K562 (cell line): ENCODE results near the gene GMNN. TPM values are rescaled to one million over a fixed set of nuclear protein-coding genes. Genes with fewer than 3 reads are reported as not detected.

Source experiments
- ATAC-seq: fragments of 200-7000 bp; cut with Tn5 transposase; 3 replicates; pipeline ENCODE4 v1.9.1; 2020; ENCODE audit warnings: moderate library complexity
- BruUV-seq: library from RNA; stranded (reverse); fragments of 400-500 nt; replicated peaks from 2 replicates; lab custom pipeline; 2021; lab: Mats Ljungman, UMichigan
- CTCF ChIA-PET: fragments of 300-600 bp; formaldehyde crosslinking; extraction: SDS; loops from one replicate; lab custom pipeline; 2021; ENCODE audit warnings: low intra/inter-chr PET ratio; lab: Yijun Ruan, JAX
- POLR2A ChIA-PET: fragments of 300-600, 350-650 bp; sonication (Branson Sonifier 250); formaldehyde crosslinking; extraction: SDS; loops from one replicate; lab custom pipeline; 2021; ENCODE audit warnings: antibody characterized with exemption, inconsistent platforms; lab: Yijun Ruan, JAX
- DNase-seq, 4 experiments: peaks; one replicate each; pipeline versions ENCODE4 v3.0.0 to v3.0.0-alpha.2; 2011 to 2018; ENCODE audit warnings: low spot score in 3 of 4, mixed read lengths in 3 of 4; ENCODE audit errors: extremely low read depth in 1 of 4
- FAIRE-seq: peaks from 2 replicates; lab custom pipeline; 2011; peaks lifted over from hg19 to GRCh38; lab: Jason Lieb, UNC
- H2AFZ ChIP-seq: 2 replicates; pipeline ENCODE4 v1.6.0; 2011; ENCODE audit warnings: low read depth, low read length, control low read depth, inconsistent platforms
- H3K27ac ChIP-seq: fragments of 200-600 bp; 3 replicates; pipeline ENCODE4 v1.8.0; 2011; ENCODE audit warnings: low read depth, mild to moderate bottlenecking, control low read depth, inconsistent platforms, low read length, moderate library complexity, mixed read lengths; ENCODE audit errors: extremely low read depth
- H3K27me3 ChIP-seq, 2 experiments: fragments of 300-600 bp in 1 of 2; 2 replicates in 1 of 2; 3 replicates in 1 of 2; pipeline versions ENCODE4 v1.6.0 to v1.8.0; 2011; ENCODE audit warnings: inconsistent platforms in 2 of 2, low read length in 2 of 2, mild to moderate bottlenecking in 1 of 2, mixed read lengths in 1 of 2, moderate library complexity in 1 of 2; ENCODE audit not compliant: control insufficient read depth in 2 of 2, insufficient read depth in 2 of 2
- H3K36me3 ChIP-seq: fragments of 300-600 bp; 3 replicates; pipeline ENCODE4 v1.8.0; 2011; ENCODE audit warnings: mild to moderate bottlenecking, low read length, inconsistent platforms; ENCODE audit not compliant: control insufficient read depth, insufficient read depth
- H3K4me1 ChIP-seq, 2 experiments: fragments of 200-600 bp in 1 of 2; replicated peaks in 1 of 2; 2 replicates in 1 of 2; 3 replicates in 1 of 2; pipeline versions ENCODE4 v1.5.1 to v1.8.0; 2011; ENCODE audit warnings: inconsistent platforms in 2 of 2, low read length in 2 of 2, mild to moderate bottlenecking in 1 of 2, mixed read lengths in 1 of 2, moderate library complexity in 1 of 2; ENCODE audit not compliant: control insufficient read depth in 2 of 2, insufficient read depth in 2 of 2
- H3K4me2 ChIP-seq: 2 replicates; pipeline ENCODE4 v1.6.1; 2011; ENCODE audit warnings: low read length, control low read depth, inconsistent platforms, mixed read lengths; ENCODE audit not compliant: insufficient read depth
- H3K4me3 ChIP-seq: fragments of 200-600 bp; sonication (generic), shearing (Covaris generic); 2 replicates; pipeline ENCODE4 v1.5.1; 2016; ENCODE audit warnings: control low read depth, inconsistent platforms
- H3K79me2 ChIP-seq: fragments of 200-600 bp; 3 replicates; pipeline ENCODE4 v1.8.0; 2011; ENCODE audit warnings: low read length, inconsistent platforms; ENCODE audit not compliant: control insufficient read depth, insufficient read depth
- H3K9ac ChIP-seq, 2 experiments: 2 replicates each; pipeline versions ENCODE4 v1.6.0 to v1.6.1; 2011; ENCODE audit warnings: low read depth in 2 of 2, low read length in 2 of 2, control low read depth in 1 of 2, inconsistent platforms in 1 of 2, mild to moderate bottlenecking in 1 of 2, mixed read lengths in 1 of 2; ENCODE audit not compliant: insufficient read depth in 1 of 2
- H3K9me1 ChIP-seq: one replicate; pipeline ENCODE4 v1.6.0; 2011; ENCODE audit warnings: inconsistent platforms, mild to moderate bottlenecking, low read length, moderate library complexity; ENCODE audit not compliant: control insufficient read depth, insufficient read depth
- H3K9me3 ChIP-seq: replicated peaks from 2 replicates; pipeline ENCODE4 v1.5.1; 2011; ENCODE audit warnings: low read depth, low read length, inconsistent platforms; ENCODE audit not compliant: control insufficient read depth, insufficient read depth
- H4K20me1 ChIP-seq: replicated peaks from 2 replicates; pipeline ENCODE4 v1.6.1; 2011; ENCODE audit warnings: low read length, inconsistent platforms, mixed read lengths; ENCODE audit not compliant: control insufficient read depth, insufficient read depth
- MXI1 ChIP-seq: IDR thresholded peaks from 2 replicates; pipeline ENCODE4 v1.6.1; 2011; ENCODE audit warnings: low read depth, mild to moderate bottlenecking, improper control_type of control experiment, low read length
- PURB ChIP-seq: sonication (generic); formaldehyde crosslinking; IDR thresholded peaks from 2 replicates; pipeline ENCODE4 v1.9.0; 2021; ENCODE audit warnings: low read depth, mild to moderate bottlenecking, missing genetic modification reagents
- SMAD4 ChIP-seq: fragments of 250-450 bp; sonication (Bioruptor Pico); conservative IDR thresholded peaks from 2 replicates; pipeline ENCODE4 v1.8.0; 2021; ENCODE audit warnings: inconsistent platforms, mild to moderate bottlenecking, moderate library complexity
- SPI1 ChIP-seq: IDR thresholded peaks from 2 replicates; pipeline ENCODE4 v1.6.1; 2011; ENCODE audit warnings: low read depth, low read length, control low read depth, borderline replicate concordance
- THAP7 ChIP-seq: fragments of 250-450 bp; sonication (Bioruptor Pico); IDR thresholded peaks from 2 replicates; pipeline ENCODE4 v1.5.0; 2021
- ZNF717 ChIP-seq: fragments of 250-450 bp; sonication (Bioruptor Pico); IDR thresholded peaks from 2 replicates; pipeline ENCODE4 v1.5.0; 2021
- WGBS: fragments of 100-300 bp; shearing (Covaris generic); methylation state at CpG from one replicate; pipeline ENCODE4 v1.1.6; 2016; ENCODE audit warnings: low coverage, mixed read lengths; ENCODE audit not compliant: insufficient coverage; ENCODE audit errors: missing lambda C conversion rate; 5-methylcytosine and 5-hydroxymethylcytosine counted together
- in situ Hi-C: fragments of 300-500 bp; cut with MboI; formaldehyde crosslinking; loops from 4 replicates; pipeline ENCODE4 v1.15.0; 2018; ENCODE audit warnings: inconsistent platforms, mixed read lengths
- intact Hi-C: fragments of 100-400 bp; cut with micrococcal nuclease; formaldehyde crosslinking; loops from 2 replicates; pipeline ENCODE4 v1.14.2; 2022
- polyA plus RNA-seq, 8 experiments: library from polyadenylated mRNA; depleted of rRNA in 4 of 8; stranded (reverse) in 5 of 8; unstranded in 3 of 8; fragments of >200 nt; fragmentation: Nextera tagmentation in 2 of 8; fragmentation: Illumina TruSeq in 1 of 8; extraction: Ambion mirVana in 2 of 8; extraction: Trizol in 1 of 8; gene quantifications; 2 replicates each; pipeline versions ENCODE4 v1.2.1 to v1.2.3, GENCODE V29; 2011 to 2014; ENCODE audit warnings: inconsistent platforms in 1 of 8, missing spikeins in 1 of 8
- total RNA-seq, 7 experiments: library from RNA; depleted of rRNA in 6 of 7; stranded (reverse); fragments of >200 nt in 6 of 7; fragmentation: Illumina TruSeq in 2 of 7; extraction: Trizol in 2 of 7; gene quantifications; 2 replicates each; pipeline versions ENCODE4 v1.2.1 to v1.2.3, GENCODE V29; 2011 to 2021; ENCODE audit warnings: low replicate concordance in 1 of 7

Gene GMNN
- total and polyA plus RNA-seq, 9 of the 15 experiments (the other 6 are each of a cell fraction or from before 2014, with no cell fraction given), result 144 to 370 (median 210) TPM

- in situ Hi-C loops, result no loop called here
- DNase-seq (no peak), FAIRE-seq (no peak), ATAC-seq (no peak)
- intact Hi-C loops, result no loop called here
- Histone ChIP-seq H2AFZ (peak overlapping the region; percentile 53; the same call in 1 of the 2 replicates), H4K20me1 (no peaks in the 10 kb centered on the region), H3K27me3 (0 out of 5 replicates have a peak, but pooled peaks cover 0 to 4% of the 10 kb centered on the region in 2 experiments), H3K36me3 (no peaks in the 10 kb centered on the region), H3K4me2 (no peak overlapping the region), H3K79me2 (no peaks in the 10 kb centered on the region), H3K27ac (no peak overlapping the region), H3K9me1 (no peaks in the 10 kb centered on the region), H3K4me1 (no peaks in the 10 kb centered on the region), H3K4me3 (no peak overlapping the region), H3K9ac (no peak overlapping the region), H3K9me3 (no peaks in the 10 kb centered on the region; the same call in none of the 2 replicates)
- no TSS peak for BruUV-seq
- TF ChIP-seq MXI1, result no peak
- no peak for TF ChIP-seq PURB (CRISPR knock-in tag)
- no peak for TF ChIP-seq ZNF717
- no peak for TF ChIP-seq SMAD4 (CRISPR knock-in tag)
- TF ChIP-seq THAP7 (CRISPR knock-in tag), result no peak
- TF ChIP-seq SPI1, result peak; percentile 1; the same call in 1 of the 2 replicates
- ChIA-PET CTCF (no interaction called here), POLR2A (interaction anchor here (1.0 kb wide), 1 partner anchor 9 kb away, joined by 4 read pairs; no protein-coding TSS in a partner anchor)
- 8% methylated on average over 3 of the region's 3 CpGs for WGBS
Measured at GRCh38 chr6:24749297-24749696, 25.4 kb upstream of the GMNN start.
